HG03159 (cell line): ENCODE results near the gene PBRM1.

Experiments used
- ATAC-seq: cut with Tn5 transposase; IDR thresholded peaks from one replicate; pipeline ENCODE4 v1.9.1; 2021; ENCODE audit warnings: mild to moderate bottlenecking, moderate library complexity; ENCODE audit not compliant: unreplicated experiment

PBRM1 gene

GRCh38 chr3:52525680-52526561 lies 159.8 kb downstream of the PBRM1 start:
- no peak for ATAC-seq

- no peak for ATAC-seq
Measured at GRCh38 chr3:52524752-52525679, 160.7 kb downstream of the PBRM1 start.

- no peak for ATAC-seq
Measured at GRCh38 chr3:52524258-52524751, 161.4 kb downstream of the PBRM1 start.

GRCh38 chr3:52523386-52524257 lies 162.1 kb downstream of the PBRM1 start:
- ATAC-seq: no peak

- ATAC-seq: no peak
Measured at GRCh38 chr3:52522651-52523251, 163.0 kb downstream of the PBRM1 start.

GRCh38 chr3:52521881-52522650 lies 163.6 kb downstream of the PBRM1 start:
- no peak for ATAC-seq

GRCh38 chr3:52521488-52521824 lies 164.3 kb downstream of the PBRM1 start:
- no peak for ATAC-seq

GRCh38 chr3:52520716-52521487 lies 164.8 kb downstream of the PBRM1 start:
- no peak for ATAC-seq

- ATAC-seq: no peak
Measured at GRCh38 chr3:52520141-52520667, 165.5 kb downstream of the PBRM1 start.

GRCh38 chr3:52519445-52520140 lies 166.1 kb downstream of the PBRM1 start:
- no peak for ATAC-seq

- no peak for ATAC-seq
Measured at GRCh38 chr3:52518723-52519444, 166.8 kb downstream of the PBRM1 start.

GRCh38 chr3:52517796-52518722 lies 167.7 kb downstream of the PBRM1 start:
- ATAC-seq: no peak

- ATAC-seq: no peak
Measured at GRCh38 chr3:52516509-52517195, 169.1 kb downstream of the PBRM1 start.

GRCh38 chr3:52515192-52515591 lies 170.5 kb downstream of the PBRM1 start:
- ATAC-seq: no peak

GRCh38 chr3:52514576-52514975 lies 171.1 kb downstream of the PBRM1 start:
- ATAC-seq: no peak

- ATAC-seq: no peak
Measured at GRCh38 chr3:52513281-52513680, 172.4 kb downstream of the PBRM1 start.
